Bladder microvascular endothelial cell (primary cell): ENCODE results near the gene LYZL4. TPM values are rescaled to one million over a fixed set of nuclear protein-coding genes. Genes with fewer than 3 reads are reported as not detected.

ENCODE experiments used
- total RNA-seq: library from RNA; depleted of rRNA; stranded (reverse); fragments of >200 nt; gene quantifications from 2 replicates; pipeline ENCODE4 v1.2.3, GENCODE V29; 2014

Gene LYZL4, protein sequence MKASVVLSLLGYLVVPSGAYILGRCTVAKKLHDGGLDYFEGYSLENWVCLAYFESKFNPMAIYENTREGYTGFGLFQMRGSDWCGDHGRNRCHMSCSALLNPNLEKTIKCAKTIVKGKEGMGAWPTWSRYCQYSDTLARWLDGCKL
- total RNA-seq = not detected in 2 replicates

DNA sequence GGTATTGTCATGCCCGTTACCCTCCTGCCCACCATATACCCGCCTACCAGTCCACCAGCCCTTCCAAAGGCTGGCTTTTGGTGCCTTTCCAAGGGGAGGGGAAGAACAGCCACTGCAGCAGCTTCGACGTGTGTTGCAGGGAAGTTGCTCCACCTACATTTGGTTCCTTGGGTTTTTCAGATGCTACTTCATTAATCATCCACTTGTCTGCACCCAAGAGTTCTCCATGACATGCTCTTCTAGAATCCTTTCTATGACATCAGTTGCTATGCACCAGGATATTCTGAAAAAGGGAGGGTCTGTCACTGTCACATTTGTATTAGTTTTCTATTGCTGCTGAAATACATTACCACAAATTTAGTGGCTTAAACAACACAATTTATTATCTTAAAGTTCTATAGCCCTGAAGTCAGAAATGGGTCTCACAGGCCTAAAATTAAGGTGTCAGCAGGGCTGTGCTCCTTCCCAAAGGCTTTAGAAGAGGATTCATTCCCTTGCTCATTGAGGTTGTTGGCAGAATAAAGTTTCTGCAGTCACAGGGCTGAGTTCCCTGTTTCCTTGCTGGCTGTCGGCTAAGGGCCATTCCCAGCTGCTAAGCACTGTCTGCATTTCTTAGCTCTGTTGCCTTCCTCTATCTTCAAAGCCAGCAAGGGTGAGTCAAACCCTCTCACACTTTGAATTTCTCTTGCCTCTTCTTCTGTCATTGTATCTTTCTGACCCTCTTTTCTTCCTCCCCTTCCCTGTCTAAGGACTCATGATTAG lies at the start of gene LYZL4:
TSS of gene LYZL4 (minus strand) at position 241 of the 762 bp plus-strand sequence. CDS start 3,359 bp downstream, outside the sequence.

Other genes starting within 250 kb of the LYZL4 start
- not detected in 2 replicates for gene CCK, start 144.4 kb downstream of the LYZL4 start, total RNA-seq
- gene VIPR1, start 92.0 kb upstream of the LYZL4 start, total RNA-seq = 0.25 TPM in 1 of 2 replicates, not detected in the other
- 49.9 and 81.4 TPM in 2 replicates for gene SEC22C, start 171.4 kb upstream of the LYZL4 start, total RNA-seq
- 17.1 and 20.7 TPM in 2 replicates for gene SS18L2, start 180.2 kb upstream of the LYZL4 start, total RNA-seq
- 41.6 and 81.3 TPM in 2 replicates for gene NKTR, start 190.1 kb upstream of the LYZL4 start, total RNA-seq
- 10.5 and 15.3 TPM in 2 replicates for gene ZBTB47, start 243.1 kb upstream of the LYZL4 start, total RNA-seq